Heart left ventricle (tissue), 13 donors: Measurements from ENCODE around the gene PPA2.

ENCODE experiments used
- POLR2A ChIP-seq, 2 donors: fragments of 450-650 bp; IDR thresholded peaks; one replicate each; pipeline ENCODE4 v1.6.1; 2017; ENCODE audit warnings: antibody characterized with exemption in 2 of 2, mild to moderate bottlenecking in 2 of 2, moderate library complexity in 2 of 2
- TF ChIP-seq, protein P1 (sequence below), 12 donors: fragments of 200-600 bp; sonication (generic) in 4 of 12; IDR thresholded peaks; one replicate each; pipeline versions ENCODE4 v1.5.0 to v1.8.0; 2018 to 2022; ENCODE audit warnings: antibody characterized with exemption in 12 of 12, mild to moderate bottlenecking in 5 of 12
- donor health status: ischemic (EF 13 %, LVEDD 7.1; RV severe dilation, severe dysfunction).
- donor health status: DM: no; HTN: yes; CAD: no.
- donor health status: DM: no; HTN: no; CAD: no.
- donor health status: ischemic (EF 25% LVEDD 6.9; RV normal size, moderate dysfunction).
- donor health status: ischemic (EF 25% LVEDD 5.7; RV mildly dilated, moderate dysfunction).
- donor health status: ischemic (EF 35%, LVEDD 5.7; RV mildly dilated, moderate dysfunction).
- donor health status: nonischemic (EF 11% LVEDD 7.7; RV severe dilation, severe dysfunction).
- donor health status: DM: yes; HTN: yes; CAD: no.
- donor health status: PGD.
- donor health status: ischemic (EF 29% LVEDD 5.4; RV normal size, mild dysfunction).
- donor health status: nonischemic (EF 23%, LVEDD 6.1; RV moderate dilation, normal function).

DNA sequence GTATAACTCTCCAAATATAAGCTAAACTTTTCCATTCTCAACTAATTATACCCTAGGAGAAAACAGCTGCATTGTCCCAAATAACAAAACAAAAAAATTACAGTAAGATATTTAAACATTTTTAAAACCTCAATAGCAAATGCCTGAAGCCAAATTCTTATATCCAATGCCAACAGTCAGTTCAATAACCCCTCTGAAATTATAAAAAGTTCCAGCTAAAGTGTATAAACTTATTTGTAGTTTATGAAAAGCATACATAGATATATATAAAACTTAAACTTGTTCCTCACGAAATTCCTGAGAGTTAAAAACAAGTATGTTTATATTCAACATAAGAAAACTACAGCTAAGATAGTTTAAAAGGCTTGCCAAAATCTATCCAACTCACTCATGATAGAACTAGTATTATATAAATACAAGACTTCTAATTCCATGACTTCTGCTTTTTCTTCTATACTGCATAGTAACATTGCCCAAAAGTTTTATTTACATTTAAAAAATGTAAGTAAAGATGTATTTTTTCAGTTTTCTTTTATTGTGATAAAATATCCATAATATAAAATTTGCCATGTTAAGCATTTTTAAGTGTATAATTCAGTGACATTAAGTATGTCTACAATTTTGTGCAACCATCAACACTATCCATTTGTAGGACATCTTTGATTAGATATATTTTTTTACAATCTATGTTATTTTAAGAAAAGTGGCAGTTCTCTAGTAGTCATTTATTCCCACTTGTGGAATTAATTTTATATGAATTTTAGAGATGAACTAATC is 72.8 kb downstream of the PPA2 start:
- TF ChIP-seq, protein P1, sequence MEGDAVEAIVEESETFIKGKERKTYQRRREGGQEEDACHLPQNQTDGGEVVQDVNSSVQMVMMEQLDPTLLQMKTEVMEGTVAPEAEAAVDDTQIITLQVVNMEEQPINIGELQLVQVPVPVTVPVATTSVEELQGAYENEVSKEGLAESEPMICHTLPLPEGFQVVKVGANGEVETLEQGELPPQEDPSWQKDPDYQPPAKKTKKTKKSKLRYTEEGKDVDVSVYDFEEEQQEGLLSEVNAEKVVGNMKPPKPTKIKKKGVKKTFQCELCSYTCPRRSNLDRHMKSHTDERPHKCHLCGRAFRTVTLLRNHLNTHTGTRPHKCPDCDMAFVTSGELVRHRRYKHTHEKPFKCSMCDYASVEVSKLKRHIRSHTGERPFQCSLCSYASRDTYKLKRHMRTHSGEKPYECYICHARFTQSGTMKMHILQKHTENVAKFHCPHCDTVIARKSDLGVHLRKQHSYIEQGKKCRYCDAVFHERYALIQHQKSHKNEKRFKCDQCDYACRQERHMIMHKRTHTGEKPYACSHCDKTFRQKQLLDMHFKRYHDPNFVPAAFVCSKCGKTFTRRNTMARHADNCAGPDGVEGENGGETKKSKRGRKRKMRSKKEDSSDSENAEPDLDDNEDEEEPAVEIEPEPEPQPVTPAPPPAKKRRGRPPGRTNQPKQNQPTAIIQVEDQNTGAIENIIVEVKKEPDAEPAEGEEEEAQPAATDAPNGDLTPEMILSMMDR (IDR thresholded peaks at IDR 0.05) = no peak
- no peak for TF ChIP-seq POLR2A (IDR thresholded peaks at IDR 0.05)
